GM21526 (cell line): ENCODE results near the gene SERF1A.
A peak's percentile ranks its signal among the peaks of the same experiment; 100 is the strongest.
"Not testable (repeated sequence)": the region's sequence is repeated elsewhere in the genome, so short reads cannot be mapped to it uniquely, and the experiment has no call there.

Experiments
- ATAC-seq: cut with Tn5 transposase; IDR thresholded peaks from one replicate; pipeline ENCODE4 v1.9.1; 2021; ENCODE audit warnings: moderate library complexity; ENCODE audit not compliant: unreplicated experiment, low FRiP score

Gene SERF1A

GRCh38 chr5:70900533-70901271 lies at the start of gene SERF1A:
SERF1A (plus strand) TSS chr5:70900669; CDS start chr5:70900870, 201 bp downstream.
- peak; percentile 86 for ATAC-seq

GRCh38 chr5:70866778-70867177 lies 33.7 kb upstream of the SERF1A start:
- ATAC-seq: not testable (repeated sequence)

- not testable (repeated sequence) for ATAC-seq
These were observed 29.8 kb upstream of the SERF1A start for GRCh38 chr5:70870626-70871025.

DNA sequence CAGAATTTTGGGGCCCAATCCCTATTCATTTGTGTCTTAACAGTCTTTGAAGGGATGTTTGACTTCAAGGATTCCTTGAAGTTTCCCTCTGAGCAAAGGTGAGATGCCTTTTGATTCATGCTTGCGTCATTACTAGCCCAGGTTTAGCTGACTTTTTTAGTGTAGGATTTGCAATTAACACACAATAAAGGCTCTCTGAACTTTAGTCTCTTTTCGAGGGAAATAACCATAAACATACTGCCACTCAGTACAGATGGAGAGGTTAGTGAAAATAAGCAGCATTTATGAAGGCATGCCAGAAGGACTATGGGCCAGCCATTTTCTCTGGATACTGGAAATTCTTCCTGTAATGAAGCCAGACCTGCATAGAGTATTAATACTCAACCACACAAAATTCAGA lies 4.4 kb upstream of the SERF1A start:
- not testable (repeated sequence) for ATAC-seq

- ATAC-seq: peak; percentile 18
These were observed 753 bp downstream of the SERF1A start for GRCh38 chr5:70901272-70901571.

- not testable (repeated sequence) for ATAC-seq
These were observed 6.2 kb downstream of the SERF1A start for GRCh38 chr5:70906624-70907023.

GRCh38 chr5:70916829-70917228 lies 16.4 kb downstream of the SERF1A start:
- ATAC-seq: not testable (repeated sequence)

GRCh38 chr5:70925211-70925562 lies 24.7 kb downstream of the SERF1A start:
- ATAC-seq: not testable (repeated sequence)

DNA sequence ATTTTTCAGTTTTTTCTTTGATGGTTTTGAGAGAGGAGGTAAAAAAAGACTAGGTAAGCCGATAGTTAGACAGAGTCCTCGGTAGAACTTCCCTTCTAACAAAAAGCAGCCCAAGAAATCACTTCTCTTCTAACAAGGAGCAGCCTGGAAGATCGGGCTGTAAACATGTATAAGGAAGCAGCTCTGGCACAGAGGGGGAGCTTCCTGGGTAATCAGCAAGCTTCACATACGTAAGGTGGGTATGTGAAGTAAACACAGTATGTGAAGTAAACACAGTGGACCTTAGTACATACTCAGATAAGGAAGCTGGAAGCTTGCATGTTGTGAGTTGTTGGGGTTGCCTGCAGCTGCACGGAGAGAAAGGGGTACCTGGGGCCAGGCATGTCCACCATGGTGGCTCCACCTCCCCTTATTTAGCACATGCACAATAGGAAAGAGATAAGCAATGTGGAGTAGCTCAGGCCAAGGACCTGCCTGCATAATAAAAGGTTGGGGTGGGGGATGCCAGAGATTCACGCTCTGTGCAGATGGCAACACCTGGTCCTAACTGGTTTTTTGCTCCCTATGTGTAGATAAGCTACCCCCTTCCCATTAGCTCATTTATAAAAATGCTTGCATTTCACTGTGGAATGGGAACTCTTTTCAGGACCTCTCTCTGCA lies 31.4 kb downstream of the SERF1A start:
- not testable (repeated sequence) for ATAC-seq

GRCh38 chr5:70932560-70932959 lies 32.1 kb downstream of the SERF1A start:
- ATAC-seq: not testable (repeated sequence)

GRCh38 chr5:70953068-70953467 lies 52.6 kb downstream of the SERF1A start:
- ATAC-seq: not testable (repeated sequence)
